A549 (cell line): ENCODE results near the gene SLC6A16. TPM values are rescaled to one million over a fixed set of nuclear protein-coding genes. Genes with fewer than 3 reads are reported as not detected.

ENCODE experiments used
- ATAC-seq, 2 experiments: fragments of 200-7000 bp in 1 of 2; fragments of >200 bp in 1 of 2; cut with Nextera tagmentation in 1 of 2; cut with Tn5 transposase in 1 of 2; 3 replicates each; pipeline versions ENCODE4 v1.8.0 to v1.9.1; 2018 to 2020; ENCODE audit warnings: mild to moderate bottlenecking in 1 of 2, moderate library complexity in 1 of 2
- CTCF ChIA-PET: fragments of 300-600 bp; sonication (Branson Sonifier 250); formaldehyde crosslinking; extraction: SDS; loops from one replicate; lab custom pipeline; 2021; ENCODE audit warnings: antibody characterized with exemption, inconsistent platforms; lab: Yijun Ruan, JAX
- POLR2A ChIA-PET: fragments of 350-600 bp; formaldehyde crosslinking; extraction: SDS; loops from one replicate; lab custom pipeline; 2021; ENCODE audit warnings: antibody characterized with exemption, inconsistent platforms; lab: Yijun Ruan, JAX
- DNase-seq, 2 experiments: peaks; one replicate each; pipeline versions ENCODE4 v3.0.0 to v3.0.0-alpha.2; 2011 to 2016; ENCODE audit warnings: low read depth in 1 of 2, low spot score in 1 of 2
- FAIRE-seq: peaks from 2 replicates; lab custom pipeline; 2011; peaks lifted over from hg19 to GRCh38; lab: Jason Lieb, UNC
- H3K27ac ChIP-seq, 2 experiments: fragments of >200 bp; sonication (Bioruptor Twin); formaldehyde crosslinking; 3 replicates each; pipeline ENCODE4 v1.5.1; 2016 to 2017
- H3K4me1 ChIP-seq: fragments of >200 bp; sonication (Bioruptor Twin); formaldehyde crosslinking; 3 replicates; pipeline ENCODE4 v1.6.1; 2016
- H3K4me2 ChIP-seq: fragments of >200 bp; sonication (Bioruptor Twin); formaldehyde crosslinking; 3 replicates; pipeline ENCODE4 v1.6.1; 2016
- H3K4me3 ChIP-seq: fragments of >200 bp; sonication (Bioruptor Twin); formaldehyde crosslinking; 3 replicates; pipeline ENCODE4 v1.5.1; 2016
- H3K9me3 ChIP-seq: fragments of >200 bp; sonication (Bioruptor Twin); formaldehyde crosslinking; 3 replicates; pipeline ENCODE4 v1.6.1; 2016
- BHLHE40 ChIP-seq: IDR thresholded peaks from 2 replicates; pipeline ENCODE4 v1.6.1; 2012; ENCODE audit warnings: low read depth, low read length, inconsistent platforms
- CBX8 ChIP-seq: fragments of 200-600 bp; sonication (generic); IDR thresholded peaks from 2 replicates; pipeline ENCODE4 v1.6.1; 2016
- CHD2 ChIP-seq: fragments of 150-350 bp; IDR thresholded peaks from 2 replicates; pipeline ENCODE4 v1.6.1; 2014; ENCODE audit warnings: low read length; ENCODE audit not compliant: partially characterized antibody
- CHD4 ChIP-seq: fragments of 200-600 bp; sonication (generic); IDR thresholded peaks from 2 replicates; pipeline ENCODE4 v1.6.1; 2016; ENCODE audit warnings: antibody characterized with exemption, mild to moderate bottlenecking, borderline replicate concordance
- EHF ChIP-seq: fragments of 250-450 bp; sonication (Bioruptor Pico); IDR thresholded peaks from 2 replicates; pipeline ENCODE4 v1.5.0; 2020; ENCODE audit warnings: mild to moderate bottlenecking
- FOSL2 ChIP-seq, 2 experiments: fragments of 450-650 bp in 1 of 2; fragments of >200 bp in 1 of 2; sonication (Bioruptor Twin) in 1 of 2; formaldehyde crosslinking; IDR thresholded peaks; 2 replicates each; pipeline versions ENCODE4 v1.5.0 to v1.6.1; 2016 to 2020; ENCODE audit warnings: mild to moderate bottlenecking in 1 of 2, moderate library complexity in 1 of 2
- GATA3 ChIP-seq: IDR thresholded peaks from 2 replicates; pipeline ENCODE4 v1.6.1; 2012; ENCODE audit warnings: borderline replicate concordance
- HEYL ChIP-seq: fragments of 250-450 bp; sonication (Bioruptor Pico); IDR thresholded peaks from 2 replicates; pipeline ENCODE4 v1.8.0; 2021; ENCODE audit warnings: mild to moderate bottlenecking, moderate library complexity
- HOXB5 ChIP-seq: fragments of 250-450 bp; sonication (Bioruptor Pico); IDR thresholded peaks from 2 replicates; pipeline ENCODE4 v1.5.0; 2020; ENCODE audit warnings: mild to moderate bottlenecking, moderate library complexity
- JUNB ChIP-seq: fragments of >200 bp; sonication (Bioruptor Twin); formaldehyde crosslinking; IDR thresholded peaks from 2 replicates; pipeline ENCODE4 v1.6.1; 2016
- KDM5A ChIP-seq: fragments of 200-600 bp; sonication (generic); IDR thresholded peaks from 2 replicates; pipeline ENCODE4 v1.6.1; 2016; ENCODE audit warnings: antibody characterized with exemption, mild to moderate bottlenecking
- MAFK ChIP-seq: fragments of 450-650 bp; IDR thresholded peaks from 2 replicates; pipeline ENCODE4 v1.6.1; 2014; ENCODE audit not compliant: partially characterized antibody
- NFE2L2 ChIP-seq: fragments of 150-350 bp; conservative IDR thresholded peaks from 2 replicates; pipeline ENCODE4 v1.6.1; 2014; ENCODE audit warnings: low read length
- PHF8 ChIP-seq: fragments of 200-600 bp; sonication (generic); IDR thresholded peaks from 2 replicates; pipeline ENCODE4 v1.6.1; 2016; ENCODE audit warnings: low read depth, mild to moderate bottlenecking, antibody characterized with exemption, moderate library complexity, borderline replicate concordance
- RAD21 ChIP-seq, 2 experiments: fragments of >200 bp in 1 of 2; sonication (Bioruptor Twin) in 1 of 2; formaldehyde crosslinking in 1 of 2; IDR thresholded peaks in 1 of 2; conservative IDR thresholded peaks in 1 of 2; 2 replicates in 1 of 2; 3 replicates in 1 of 2; pipeline ENCODE4 v1.6.1; 2012 to 2018; ENCODE audit warnings: inconsistent platforms in 1 of 2
- RCOR1 ChIP-seq: fragments of 150-350 bp; IDR thresholded peaks from 2 replicates; pipeline ENCODE4 v1.6.1; 2014; ENCODE audit warnings: antibody characterized with exemption, low read length, low read depth
- RFX5 ChIP-seq: fragments of 450-650 bp; IDR thresholded peaks from 2 replicates; pipeline ENCODE4 v1.7.1; 2014; ENCODE audit warnings: antibody characterized with exemption, mild to moderate bottlenecking, moderate library complexity
- RNF2 ChIP-seq: fragments of 200-600 bp; sonication (generic); IDR thresholded peaks from 2 replicates; pipeline ENCODE4 v1.6.1; 2016; ENCODE audit warnings: low read depth, mild to moderate bottlenecking, antibody characterized with exemption, moderate library complexity, borderline replicate concordance
- SREBF2 ChIP-seq: fragments of 450-650 bp; IDR thresholded peaks from 2 replicates; pipeline ENCODE4 v1.6.1; 2014; ENCODE audit warnings: mild to moderate bottlenecking, moderate library complexity
- TFCP2L1 ChIP-seq: fragments of 250-450 bp; sonication (Bioruptor Pico); IDR thresholded peaks from 2 replicates; pipeline ENCODE4 v1.5.0; 2021; ENCODE audit warnings: mild to moderate bottlenecking
- ZC3H11A ChIP-seq: fragments of 450-650 bp; IDR thresholded peaks from 2 replicates; pipeline ENCODE4 v1.6.1; 2014; ENCODE audit warnings: antibody characterized with exemption, mild to moderate bottlenecking
- ZNF302 ChIP-seq: fragments of 250-450 bp; sonication (Bioruptor Pico); IDR thresholded peaks from 2 replicates; pipeline ENCODE4 v1.9.0; 2021; ENCODE audit warnings: inconsistent platforms, mild to moderate bottlenecking, moderate library complexity
- WGBS: methylation state at CpG from one replicate; pipeline ENCODE4 v1.1.6; 2017; ENCODE audit errors: missing lambda C conversion rate; 5-methylcytosine and 5-hydroxymethylcytosine counted together
- polyA plus RNA-seq, 4 experiments: library from polyadenylated mRNA; depleted of rRNA in 3 of 4; stranded (reverse); fragments of >200 nt; fragmentation: RNase III in 1 of 4; extraction: RNeasy Plus Mini Kit Qiagen cat#74134 plus additional on column Dnase treatment in 1 of 4; gene quantifications; 2 replicates in 3 of 4; 3 replicates in 1 of 4; pipeline ENCODE4 v1.2.3, GENCODE V29; 2011 to 2017
- TF ChIP-seq, protein P1 (sequence below): fragments of 450-650 bp; IDR thresholded peaks from 2 replicates; pipeline ENCODE4 v1.6.1; 2014; ENCODE audit warnings: antibody characterized with exemption
- TF ChIP-seq, protein P2 (sequence below): fragments of >200 bp; sonication (Bioruptor Twin); formaldehyde crosslinking; IDR thresholded peaks from 3 replicates; pipeline ENCODE4 v1.6.1; 2016
- TF ChIP-seq, protein P3 (sequence below): fragments of 200-600 bp; sonication (generic); IDR thresholded peaks from 2 replicates; pipeline ENCODE4 v1.6.1; 2016; ENCODE audit warnings: antibody characterized with exemption, mild to moderate bottlenecking, moderate library complexity

SLC6A16 gene
- polyA plus RNA-seq, 2 of the 4 experiments (the other 2 are of a cell fraction): 3.2 to 5.9 TPM

DNA sequence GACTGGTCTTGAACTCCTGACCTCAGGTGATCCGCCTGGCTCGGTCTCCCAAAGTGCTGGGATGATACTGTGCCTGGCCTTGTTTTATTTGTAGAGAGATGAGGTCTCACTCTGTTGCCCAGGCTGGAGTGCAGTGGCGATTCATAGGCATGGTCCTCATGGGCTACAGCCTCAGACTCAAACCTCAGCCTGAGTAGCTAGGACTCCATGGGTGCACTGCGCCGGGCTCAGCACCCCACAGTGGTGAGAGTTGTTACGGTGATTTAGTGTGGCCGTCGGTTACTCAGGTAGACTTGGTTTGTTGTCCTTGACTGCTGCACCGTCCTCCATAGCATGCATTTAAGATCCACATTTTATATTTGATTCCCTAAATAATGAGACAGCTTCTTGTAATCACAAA, 80.7 kb downstream of the SLC6A16 start:
- no peaks in the 10 kb centered on the region for H3K4me1 ChIP-seq
- H3K27ac ChIP-seq: no peak overlapping the region
- WGBS: 79% methylated on average over 9 of the region's 9 CpGs
- DNase-seq (no peak), FAIRE-seq (no peak), ATAC-seq (peak in 1 of 2 experiments; percentile 59; a peak in 3 of 6 replicates)
- no peak for TF ChIP-seq PHF8
- no peak for TF ChIP-seq KDM5A
- no peak for TF ChIP-seq JUNB
- no peak for TF ChIP-seq NFE2L2
- TF ChIP-seq, protein P1, sequence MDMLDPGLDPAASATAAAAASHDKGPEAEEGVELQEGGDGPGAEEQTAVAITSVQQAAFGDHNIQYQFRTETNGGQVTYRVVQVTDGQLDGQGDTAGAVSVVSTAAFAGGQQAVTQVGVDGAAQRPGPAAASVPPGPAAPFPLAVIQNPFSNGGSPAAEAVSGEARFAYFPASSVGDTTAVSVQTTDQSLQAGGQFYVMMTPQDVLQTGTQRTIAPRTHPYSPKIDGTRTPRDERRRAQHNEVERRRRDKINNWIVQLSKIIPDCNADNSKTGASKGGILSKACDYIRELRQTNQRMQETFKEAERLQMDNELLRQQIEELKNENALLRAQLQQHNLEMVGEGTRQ: no peak
- TF ChIP-seq TFCP2L1 (CRISPR knock-in tag): no peak
- TF ChIP-seq, protein P2, sequence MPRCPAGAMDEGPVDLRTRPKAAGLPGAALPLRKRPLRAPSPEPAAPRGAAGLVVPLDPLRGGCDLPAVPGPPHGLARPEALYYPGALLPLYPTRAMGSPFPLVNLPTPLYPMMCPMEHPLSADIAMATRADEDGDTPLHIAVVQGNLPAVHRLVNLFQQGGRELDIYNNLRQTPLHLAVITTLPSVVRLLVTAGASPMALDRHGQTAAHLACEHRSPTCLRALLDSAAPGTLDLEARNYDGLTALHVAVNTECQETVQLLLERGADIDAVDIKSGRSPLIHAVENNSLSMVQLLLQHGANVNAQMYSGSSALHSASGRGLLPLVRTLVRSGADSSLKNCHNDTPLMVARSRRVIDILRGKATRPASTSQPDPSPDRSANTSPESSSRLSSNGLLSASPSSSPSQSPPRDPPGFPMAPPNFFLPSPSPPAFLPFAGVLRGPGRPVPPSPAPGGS: no peak
- TF ChIP-seq RFX5: no peak
- TF ChIP-seq EHF (CRISPR knock-in tag): no peak
- ChIA-PET CTCF (interaction anchor here (0.6 to 3.1 kb wide), 7 partner anchors 11 to 302 kb away, joined by 3 to 19 read pairs (median 4); no protein-coding TSS in a partner anchor), POLR2A (no interaction called here)
- no peaks in the 10 kb centered on the region for H3K9me3 ChIP-seq
- no peak overlapping the region for H3K4me2 ChIP-seq
- no peak overlapping the region for H3K4me3 ChIP-seq

DNA sequence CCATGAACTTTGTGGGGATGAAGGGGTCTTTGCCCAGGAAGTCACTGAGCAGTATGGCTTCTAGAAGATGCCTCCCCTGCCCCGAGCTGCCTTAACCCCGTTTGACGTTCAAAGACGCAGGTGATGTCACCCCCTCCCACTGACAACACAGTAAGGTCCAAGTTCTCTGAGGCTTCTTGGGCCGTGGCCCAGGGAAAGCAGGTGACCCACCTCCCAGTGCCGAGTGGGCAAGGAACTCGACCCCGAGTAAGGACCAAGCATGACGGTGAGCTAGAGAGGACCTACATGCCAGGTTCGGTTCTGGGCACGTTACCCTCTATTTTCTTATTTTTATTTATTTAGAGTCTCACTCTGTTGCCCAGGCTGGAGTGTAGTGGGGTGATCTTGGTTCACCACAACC, 81.3 kb downstream of the SLC6A16 start:
- POLR2A ChIA-PET: no interaction called here
- no peak overlapping the region for H3K27ac ChIP-seq
- 71% methylated on average over 11 of the region's 11 CpGs for WGBS

DNA sequence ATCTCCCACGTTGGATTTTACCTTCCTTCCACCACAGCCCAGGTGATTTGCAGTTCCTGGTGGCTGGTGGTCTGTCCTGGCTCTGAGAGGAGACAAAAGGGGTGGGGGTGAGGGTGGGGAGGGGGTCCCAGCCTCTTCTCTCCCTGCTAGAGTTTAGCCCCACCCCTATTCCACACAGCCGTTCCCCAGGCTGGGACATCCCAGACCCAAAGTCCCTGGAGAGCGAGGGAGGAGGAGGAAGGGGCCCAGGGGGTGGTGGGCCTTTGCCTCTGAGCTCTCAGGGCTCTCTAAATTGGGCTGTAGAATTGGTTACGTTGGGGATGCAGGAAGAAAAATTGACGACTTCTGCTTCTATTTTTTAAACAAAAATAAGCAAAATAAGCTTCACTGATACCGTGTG, 81.9 kb downstream of the SLC6A16 start:
- TF ChIP-seq RAD21 (conservative IDR thresholded peaks at IDR 0.05 in 1 of 2, IDR thresholded peaks at IDR 0.05 in 1 of 2) (no peak), CBX8 (no peak), CHD4 (no peak)
- TF ChIP-seq, all 56 proteins: peak for 0
- POLR2A ChIA-PET: no interaction called here
- CTCF ChIA-PET: interaction anchor here (3.1 kb wide), 1 partner anchor 58 kb away, joined by 12 read pairs; no protein-coding TSS in a partner anchor
- FAIRE-seq (peak; percentile 54), DNase-seq (no peak), ATAC-seq (no peak)
- Histone ChIP-seq H3K27ac (no peak overlapping the region), H3K4me2 (no peak overlapping the region), H3K4me3 (no peak overlapping the region), H3K9me3 (no peaks in the 10 kb centered on the region), H3K4me1 (no peaks in the 10 kb centered on the region)
- 37% methylated on average over 6 of the region's 6 CpGs for WGBS

More for the DNA sequence above, 81.3 kb downstream of the SLC6A16 start:
- CTCF ChIA-PET: interaction anchor here (1.0 to 3.1 kb wide), 4 partner anchors 18 to 146 kb away, joined by 3 to 19 read pairs (median 8); no protein-coding TSS in a partner anchor
- no peak overlapping the region for H3K4me2 ChIP-seq
- ATAC-seq (no peak), DNase-seq (no peak), FAIRE-seq (no peak)
- no peaks in the 10 kb centered on the region for H3K4me1 ChIP-seq
- no peak overlapping the region for H3K4me3 ChIP-seq
- H3K9me3 ChIP-seq: no peaks in the 10 kb centered on the region
- TF ChIP-seq ZC3H11A: no peak
- no peak for TF ChIP-seq BHLHE40
- TF ChIP-seq MAFK: no peak
- no peak for TF ChIP-seq NFE2L2

DNA sequence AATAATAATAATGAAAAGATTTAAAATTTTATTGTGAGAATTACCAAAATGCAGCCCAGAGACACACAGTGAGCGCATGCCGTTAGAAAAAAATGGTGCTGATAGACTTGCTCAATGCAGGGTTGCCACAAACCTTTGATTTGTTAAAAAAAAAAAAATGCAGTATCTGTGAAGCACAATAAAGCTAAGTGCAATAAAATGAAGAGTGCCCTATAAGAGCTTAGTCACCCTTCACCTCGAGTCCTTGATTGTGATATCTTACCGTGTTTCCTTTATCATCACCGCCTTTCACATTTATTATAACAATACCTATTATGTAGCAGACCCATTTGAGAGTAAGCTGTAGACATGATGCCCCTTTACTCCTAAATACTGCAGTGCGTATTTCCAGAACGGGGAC, 83.2 kb downstream of the SLC6A16 start:
- Histone ChIP-seq H3K4me3 (no peak overlapping the region), H3K9me3 (no peaks in the 10 kb centered on the region), H3K4me2 (no peak overlapping the region), H3K4me1 (no peaks in the 10 kb centered on the region), H3K27ac (no peak overlapping the region)
- FAIRE-seq: no peak
- ChIA-PET POLR2A (no interaction called here), CTCF (interaction anchor here (0.6 to 5.4 kb wide), 8 partner anchors 16 to 754 kb away, joined by 3 to 56 read pairs (median 3); partner anchors contain the start of gene LIN7B)
- no peak for ATAC-seq
- WGBS: 70% methylated on average over 7 of the region's 7 CpGs
- no peak for DNase-seq
- TF ChIP-seq FOSL2 (IDR thresholded peaks at IDR 0.05): no peak
- TF ChIP-seq FOSL2 (CRISPR knock-in tag; IDR thresholded peaks at IDR 0.05): no peak
- TF ChIP-seq ZNF302: no peak
- TF ChIP-seq, protein P3, sequence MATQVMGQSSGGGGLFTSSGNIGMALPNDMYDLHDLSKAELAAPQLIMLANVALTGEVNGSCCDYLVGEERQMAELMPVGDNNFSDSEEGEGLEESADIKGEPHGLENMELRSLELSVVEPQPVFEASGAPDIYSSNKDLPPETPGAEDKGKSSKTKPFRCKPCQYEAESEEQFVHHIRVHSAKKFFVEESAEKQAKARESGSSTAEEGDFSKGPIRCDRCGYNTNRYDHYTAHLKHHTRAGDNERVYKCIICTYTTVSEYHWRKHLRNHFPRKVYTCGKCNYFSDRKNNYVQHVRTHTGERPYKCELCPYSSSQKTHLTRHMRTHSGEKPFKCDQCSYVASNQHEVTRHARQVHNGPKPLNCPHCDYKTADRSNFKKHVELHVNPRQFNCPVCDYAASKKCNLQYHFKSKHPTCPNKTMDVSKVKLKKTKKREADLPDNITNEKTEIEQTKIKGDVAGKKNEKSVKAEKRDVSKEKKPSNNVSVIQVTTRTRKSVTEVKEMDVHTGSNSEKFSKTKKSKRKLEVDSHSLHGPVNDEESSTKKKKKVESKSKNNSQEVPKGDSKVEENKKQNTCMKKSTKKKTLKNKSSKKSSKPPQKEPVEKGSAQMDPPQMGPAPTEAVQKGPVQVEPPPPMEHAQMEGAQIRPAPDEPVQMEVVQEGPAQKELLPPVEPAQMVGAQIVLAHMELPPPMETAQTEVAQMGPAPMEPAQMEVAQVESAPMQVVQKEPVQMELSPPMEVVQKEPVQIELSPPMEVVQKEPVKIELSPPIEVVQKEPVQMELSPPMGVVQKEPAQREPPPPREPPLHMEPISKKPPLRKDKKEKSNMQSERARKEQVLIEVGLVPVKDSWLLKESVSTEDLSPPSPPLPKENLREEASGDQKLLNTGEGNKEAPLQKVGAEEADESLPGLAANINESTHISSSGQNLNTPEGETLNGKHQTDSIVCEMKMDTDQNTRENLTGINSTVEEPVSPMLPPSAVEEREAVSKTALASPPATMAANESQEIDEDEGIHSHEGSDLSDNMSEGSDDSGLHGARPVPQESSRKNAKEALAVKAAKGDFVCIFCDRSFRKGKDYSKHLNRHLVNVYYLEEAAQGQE: no peak
- no peak for TF ChIP-seq RAD21 (conservative IDR thresholded peaks at IDR 0.05 in 1 of 2, IDR thresholded peaks at IDR 0.05 in 1 of 2)
- TF ChIP-seq NFE2L2: no peak
- TF ChIP-seq HEYL: no peak
- TF ChIP-seq HOXB5: no peak
- TF ChIP-seq RCOR1: no peak
- TF ChIP-seq CHD2: no peak
- TF ChIP-seq SREBF2: no peak
- no peak for TF ChIP-seq CHD4
- TF ChIP-seq PHF8: no peak
- TF ChIP-seq CBX8: no peak
- TF ChIP-seq JUNB: no peak
- no peak for TF ChIP-seq RNF2
- no peak for TF ChIP-seq GATA3
